ENCODE data around the gene GLCE.
"Not testable (repeated sequence)": the region's sequence is repeated elsewhere in the genome, so short reads cannot be mapped to it uniquely, and the experiment has no call there.

GLCE gene

DNA sequence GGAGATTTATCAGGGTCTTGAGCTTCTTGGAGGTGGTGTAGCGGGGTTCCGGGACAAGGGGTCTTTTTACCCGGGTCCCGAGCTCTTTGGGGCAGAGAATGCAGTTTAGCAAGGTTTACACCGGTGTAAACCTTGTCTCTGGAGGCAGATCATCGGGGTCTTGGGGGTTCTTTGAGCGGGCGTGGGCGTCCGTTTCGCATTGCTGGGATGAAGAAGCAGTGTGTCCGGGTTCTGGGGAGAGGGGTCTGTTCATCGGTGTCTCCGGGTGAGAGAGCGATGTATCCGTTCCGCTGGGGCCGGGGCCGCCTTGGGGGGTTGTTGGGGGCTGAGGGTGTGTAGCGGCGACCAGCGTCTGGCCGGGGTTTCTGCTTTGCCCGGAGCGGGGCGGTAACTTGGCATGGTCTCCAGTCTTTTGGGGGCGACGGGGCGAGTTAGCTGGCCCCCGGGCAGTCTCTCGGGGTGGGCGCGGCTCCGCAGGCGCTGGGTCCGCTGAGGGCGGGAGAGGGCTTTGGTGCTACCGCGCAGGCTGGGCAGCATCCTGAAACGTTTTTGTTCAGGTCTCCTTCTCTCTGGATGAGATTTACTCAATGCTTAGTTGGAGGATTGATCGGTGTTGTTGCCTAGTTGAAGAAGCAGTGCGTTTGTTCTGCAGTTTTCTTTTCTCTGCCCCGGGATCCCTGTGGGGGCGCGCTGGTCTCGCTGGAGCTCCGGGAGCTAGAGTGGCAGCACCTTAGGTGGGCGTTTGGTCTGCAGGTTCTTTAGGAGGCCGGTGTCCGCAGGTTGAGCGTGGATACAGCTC is 843 bp downstream of the GLCE start:
- peak; percentile 45 to 72 for DNase-seq

DNA sequence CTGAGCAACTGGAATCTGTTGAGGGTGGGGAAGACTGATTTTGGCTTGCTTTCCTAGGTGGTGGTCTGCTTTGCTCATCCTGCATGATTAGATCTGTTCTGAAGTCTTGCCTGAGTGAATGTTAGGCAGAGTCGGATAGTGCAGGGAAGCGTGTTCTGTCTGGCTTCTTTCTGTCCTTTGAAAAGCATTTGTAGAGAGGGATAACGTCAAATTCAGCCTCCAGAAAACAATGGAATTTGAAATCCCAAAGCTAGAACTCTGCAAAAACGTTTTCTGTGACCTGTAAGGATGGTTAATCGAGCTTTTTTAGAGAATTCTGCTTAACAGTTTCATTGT is 1.4 kb downstream of the GLCE start:
- DNase-seq, result no peak

DNA sequence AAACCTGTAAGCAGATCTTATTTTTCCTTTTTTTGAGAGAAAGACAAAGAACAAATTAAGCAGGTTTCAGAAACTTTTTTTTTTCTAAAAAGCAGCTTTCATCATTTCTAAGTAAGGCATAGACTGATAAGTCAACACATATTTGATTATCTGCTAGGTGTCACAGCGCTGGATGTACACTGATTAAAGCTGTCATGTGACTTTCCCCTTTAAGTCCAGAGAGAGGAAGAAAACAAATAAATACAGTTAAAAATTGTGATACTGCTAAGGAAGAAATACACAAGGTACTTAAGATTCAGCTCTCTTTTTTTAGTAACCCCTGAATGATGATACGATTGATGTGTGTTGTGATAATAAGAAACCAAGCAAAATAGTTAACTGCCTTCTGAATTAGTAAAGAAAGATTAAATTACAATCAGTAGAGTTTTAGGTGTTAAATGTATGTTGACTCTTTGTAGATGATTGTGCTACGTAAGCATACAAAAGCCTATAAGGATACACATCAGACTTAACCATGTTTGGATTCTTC is 2.8 kb downstream of the GLCE start:
- DNase-seq, result no peak

DNA sequence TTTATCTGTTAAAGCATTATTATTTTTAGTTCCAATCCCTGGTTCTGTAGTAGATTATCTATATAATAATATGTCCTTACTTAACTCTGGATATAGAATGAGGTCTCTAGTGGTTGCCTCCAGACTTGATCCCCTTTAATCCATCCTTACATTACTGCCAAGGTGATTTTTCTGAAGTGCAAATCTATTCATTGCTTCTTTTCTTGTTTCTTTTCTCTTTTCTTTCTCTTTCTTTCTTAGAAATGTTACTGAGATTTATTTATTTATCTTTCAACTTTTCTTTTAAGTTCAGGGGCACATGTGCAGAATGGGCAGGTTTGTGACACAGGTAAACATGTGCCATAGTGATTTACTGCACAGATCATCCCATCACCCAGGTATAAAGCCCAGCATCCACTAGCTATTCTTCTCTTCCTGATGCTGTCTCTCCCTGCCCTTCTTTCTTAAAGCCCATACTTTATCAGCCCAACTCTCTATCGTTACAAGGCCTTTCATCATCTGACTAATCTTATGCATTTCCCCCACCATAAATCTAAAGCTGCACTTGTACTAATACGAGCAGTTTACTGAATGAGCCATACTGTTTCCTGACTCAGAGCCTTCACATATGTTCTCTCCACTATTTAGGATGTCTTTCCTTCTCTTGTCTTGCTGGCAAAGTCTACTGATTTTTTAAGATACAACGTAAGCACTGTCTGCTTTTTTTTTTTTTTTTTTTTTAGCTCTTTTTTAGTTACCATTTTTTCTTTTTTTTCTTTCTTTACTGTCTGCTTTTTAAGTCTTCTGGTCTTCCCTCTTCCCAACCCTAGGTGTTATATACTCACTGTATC is 4.6 kb downstream of the GLCE start:
- DNase-seq, result peak in 1 of 2 experiments; percentile 24

DNA sequence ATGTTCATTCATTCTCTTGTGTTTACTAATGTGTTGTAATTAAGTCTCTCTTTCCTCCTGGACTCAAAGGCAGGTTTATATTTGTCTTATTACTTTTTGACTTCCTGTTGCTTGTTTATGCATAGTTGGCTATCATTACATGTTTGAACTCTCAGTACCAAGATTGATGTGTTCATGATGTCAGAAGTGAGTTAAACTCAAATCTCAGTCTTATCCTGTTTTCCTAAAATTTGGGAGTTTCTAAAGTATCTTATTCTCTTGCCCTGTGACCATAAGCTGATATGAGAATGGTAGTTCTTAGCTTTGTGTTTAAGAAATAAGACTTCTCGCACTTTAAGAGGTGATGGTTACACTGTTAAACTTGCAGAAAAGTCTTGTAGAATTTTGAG is 5.2 kb downstream of the GLCE start:
- no peak for DNase-seq

DNA sequence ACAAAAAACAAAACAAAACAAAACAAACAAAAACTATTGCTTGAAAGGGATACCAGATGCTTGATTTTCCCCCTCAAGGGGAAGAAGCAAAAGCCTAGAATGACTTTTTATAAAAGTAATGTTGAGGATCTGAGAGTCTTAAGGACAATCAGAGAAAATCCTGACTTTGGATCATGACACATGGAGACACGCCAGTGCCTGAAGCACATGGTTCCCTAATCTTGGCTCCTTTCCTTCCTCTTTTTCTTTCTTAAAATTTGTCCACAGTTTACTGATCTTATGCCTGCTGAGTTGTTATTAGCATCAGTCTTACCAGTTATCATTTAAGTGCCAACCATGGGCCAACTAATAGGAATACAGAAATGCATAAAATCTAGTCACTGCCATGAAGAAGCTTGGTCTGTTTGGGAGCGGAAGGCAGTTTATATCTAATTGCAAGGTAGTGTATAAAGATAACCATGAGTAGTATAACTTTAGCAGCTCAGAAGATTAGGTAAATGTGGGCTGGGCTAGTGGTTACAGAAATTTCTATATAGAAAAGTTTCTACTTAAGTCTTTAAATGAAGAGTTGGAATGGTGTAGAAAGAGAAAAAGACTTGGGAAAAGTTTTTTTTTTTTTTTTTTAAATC is 6.9 kb downstream of the GLCE start:
- no peak for DNase-seq

DNA sequence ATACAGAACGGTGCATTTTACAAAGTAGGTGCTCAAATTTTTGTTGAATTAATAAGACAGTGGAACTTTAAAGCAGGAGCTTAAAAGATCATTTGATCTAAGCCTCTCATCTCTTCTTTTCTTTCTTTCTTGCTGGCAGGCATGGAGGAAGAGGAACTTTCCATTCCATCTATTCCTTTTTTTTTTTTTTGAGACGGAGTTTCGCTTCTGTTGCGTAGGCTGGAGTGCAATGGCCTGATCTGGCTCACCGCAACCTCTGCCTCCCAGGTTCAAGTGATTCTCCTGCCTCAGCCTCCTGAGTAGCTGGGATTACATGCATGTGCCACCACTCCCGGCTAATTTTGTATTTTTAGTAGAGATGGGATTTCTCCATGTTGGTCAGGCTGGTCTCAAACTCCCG is 7.9 kb downstream of the GLCE start:
- DNase-seq, result not testable (repeated sequence)

DNA sequence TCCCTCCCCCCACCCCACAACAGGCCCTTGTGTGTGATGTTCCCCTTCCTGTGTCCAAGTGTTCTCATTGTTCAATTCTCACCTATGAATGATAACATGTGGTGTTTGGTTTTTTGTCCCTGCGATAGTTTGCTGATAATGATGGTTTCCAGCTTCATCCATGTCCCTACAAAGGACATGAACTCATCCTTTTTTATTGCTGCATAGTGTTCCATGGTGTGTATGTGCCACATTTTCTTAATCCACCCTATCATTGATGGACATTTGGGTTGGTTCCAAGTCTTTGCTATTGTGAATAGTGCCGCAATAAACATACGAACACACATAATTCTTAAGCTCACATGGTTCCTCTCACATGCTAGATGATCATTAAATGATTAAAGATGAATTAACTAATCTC is 9.1 kb downstream of the GLCE start:
- not testable (repeated sequence) for DNase-seq

DNA sequence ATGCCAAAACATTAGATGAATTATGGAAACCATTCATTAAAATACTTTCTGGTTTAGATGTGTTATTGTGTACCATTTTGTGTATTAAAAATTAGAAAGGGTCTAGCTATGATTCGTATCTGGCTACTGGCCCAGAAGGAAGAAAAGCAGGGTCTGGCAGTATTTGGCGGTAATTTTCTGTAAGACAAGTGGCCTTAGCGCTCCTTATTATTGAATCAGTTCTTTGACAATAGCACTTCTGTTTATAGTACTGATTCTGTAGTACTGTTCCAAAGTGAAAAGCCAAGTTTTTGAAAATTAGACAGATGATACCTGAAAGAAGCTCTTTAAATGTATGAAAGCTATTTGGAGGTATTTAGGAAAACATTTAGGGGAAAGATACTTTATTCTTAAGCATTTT is 10.2 kb downstream of the GLCE start:
- no peak for DNase-seq

DNA sequence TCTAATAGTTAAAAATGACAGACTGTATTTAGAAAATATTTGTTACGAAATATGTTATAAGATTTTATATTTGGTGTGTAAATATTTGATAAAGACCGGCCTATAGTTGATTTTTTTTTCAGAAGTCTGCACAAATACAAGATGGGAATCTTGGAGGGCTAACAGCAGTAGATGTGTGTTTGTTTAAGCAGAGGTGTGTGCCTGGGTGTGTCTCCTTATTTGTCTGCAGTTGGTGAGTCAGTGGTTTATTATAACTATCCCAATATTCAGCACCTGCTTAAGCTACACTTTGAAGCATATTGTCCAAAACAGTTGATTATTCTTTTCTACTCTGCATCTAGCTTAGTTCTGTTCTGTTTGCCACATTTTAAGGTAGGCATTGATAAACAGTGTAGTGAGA is 12.4 kb downstream of the GLCE start:
- DNase-seq, result no peak

DNA sequence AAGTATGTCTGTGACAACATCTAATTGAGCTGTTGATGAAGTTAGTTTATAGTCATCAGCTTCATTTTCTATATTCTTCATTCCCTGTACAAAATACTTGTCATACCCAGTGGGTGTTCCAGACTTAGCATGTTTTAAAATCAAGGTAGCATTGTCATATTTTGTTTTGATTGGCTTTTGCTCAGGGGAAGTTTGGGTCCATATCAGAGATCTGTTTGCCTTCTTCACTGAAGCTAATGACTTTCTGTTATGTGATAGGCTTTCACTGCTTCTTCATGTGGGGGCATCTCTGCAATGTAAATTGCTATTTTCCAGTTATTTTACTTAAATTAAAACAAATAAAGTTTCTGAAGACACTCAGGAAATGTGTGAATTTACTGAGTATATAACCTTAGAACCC is 15.1 kb downstream of the GLCE start:
- no peak for DNase-seq

DNA sequence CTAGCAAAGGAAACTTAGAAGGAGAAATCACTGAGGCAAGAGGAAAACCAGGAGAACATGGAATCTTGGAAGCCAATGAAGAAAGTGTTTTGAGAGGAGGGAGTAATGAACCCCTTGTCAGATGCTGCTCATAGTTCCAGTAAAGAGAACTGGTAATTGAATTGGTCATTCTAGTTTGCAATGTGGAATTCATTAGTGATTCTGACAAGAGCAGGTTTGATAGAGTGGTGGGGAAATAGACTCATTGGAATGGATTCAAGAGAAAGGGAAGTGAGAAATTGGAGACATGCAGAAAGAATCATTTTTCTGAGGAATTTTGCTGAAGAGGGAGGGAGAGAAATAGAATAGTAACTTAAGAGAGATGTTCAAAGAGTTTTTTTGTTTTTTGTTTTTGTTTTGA is 21.0 kb downstream of the GLCE start:
- no peak for DNase-seq

DNA sequence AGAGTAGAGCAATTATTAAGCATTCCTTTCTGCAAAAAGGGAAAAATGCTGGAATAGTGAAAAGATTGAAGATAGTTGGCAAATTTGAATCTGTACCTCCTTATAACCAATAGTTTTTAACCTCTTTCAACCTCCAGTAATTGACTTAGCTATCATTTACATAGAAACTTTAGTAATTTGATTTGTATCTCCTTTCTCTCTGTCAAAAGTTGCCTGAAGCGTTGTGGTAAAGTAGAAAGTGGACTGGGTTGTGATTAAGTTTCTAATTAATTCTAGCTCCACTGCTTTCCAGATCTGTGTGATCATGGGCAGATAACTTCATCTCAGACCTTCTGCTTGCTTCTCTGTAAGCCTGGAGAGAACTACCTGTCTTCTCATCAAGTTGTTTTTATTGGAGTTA is 24.8 kb downstream of the GLCE start:
- no peak for DNase-seq

DNA sequence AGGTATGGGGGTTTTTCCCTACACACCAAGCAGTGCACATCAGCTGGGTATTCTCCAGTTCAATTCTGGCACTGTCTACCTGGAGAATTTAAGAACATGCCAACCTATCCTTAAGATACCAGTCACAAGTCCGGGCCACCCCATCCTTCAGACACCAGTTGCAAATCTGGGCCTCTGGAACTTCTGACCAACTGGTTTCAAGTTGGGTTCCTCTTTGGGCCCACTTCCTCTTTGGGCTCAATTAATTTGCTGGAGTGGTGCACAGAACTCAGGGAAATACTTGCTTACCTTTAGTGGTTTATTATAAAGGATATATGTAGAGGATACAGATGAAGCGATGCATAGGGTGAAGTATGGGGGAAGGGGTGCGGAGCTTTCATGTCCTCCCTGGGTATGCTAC is 25.3 kb downstream of the GLCE start:
- DNase-seq, result no peak

DNA sequence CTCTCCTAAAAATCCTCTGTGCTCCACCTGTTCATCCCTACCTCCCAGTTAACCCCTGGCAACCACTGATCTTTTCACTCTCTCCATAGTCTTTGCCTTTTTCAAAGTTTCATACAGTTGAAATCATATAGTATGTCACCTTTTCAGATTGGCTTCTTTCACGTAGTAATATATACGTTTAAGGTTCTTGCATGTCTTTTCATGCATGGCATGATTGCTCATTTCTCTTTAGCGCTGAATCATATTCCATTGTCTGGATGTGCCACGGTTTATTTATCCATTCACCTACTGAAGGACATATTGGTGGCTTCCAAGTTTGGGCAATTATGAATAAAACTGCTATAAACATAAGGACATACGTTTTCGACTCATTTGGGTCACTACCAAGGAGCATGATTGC is 28.7 kb downstream of the GLCE start:
- DNase-seq, result no peak

DNA sequence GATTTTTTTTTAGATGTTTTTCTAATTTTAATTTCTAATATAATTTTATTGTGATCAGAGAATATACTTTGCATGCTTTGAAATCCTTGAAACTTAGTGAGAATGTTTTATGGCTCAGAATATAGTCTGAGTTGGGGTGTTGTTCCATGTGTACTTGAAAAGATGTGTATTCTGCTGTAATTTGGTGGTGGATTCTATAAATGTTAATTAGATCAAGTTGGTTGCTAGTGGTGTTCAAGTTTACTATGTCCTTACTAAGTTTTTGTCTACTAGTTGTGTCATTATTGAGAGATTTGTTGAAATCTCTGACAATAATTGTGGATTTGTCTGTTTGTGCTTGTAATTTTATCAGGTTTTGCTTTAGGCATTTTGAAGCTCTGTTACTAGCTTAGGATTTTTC is 29.7 kb downstream of the GLCE start:
- no peak for DNase-seq

DNA sequence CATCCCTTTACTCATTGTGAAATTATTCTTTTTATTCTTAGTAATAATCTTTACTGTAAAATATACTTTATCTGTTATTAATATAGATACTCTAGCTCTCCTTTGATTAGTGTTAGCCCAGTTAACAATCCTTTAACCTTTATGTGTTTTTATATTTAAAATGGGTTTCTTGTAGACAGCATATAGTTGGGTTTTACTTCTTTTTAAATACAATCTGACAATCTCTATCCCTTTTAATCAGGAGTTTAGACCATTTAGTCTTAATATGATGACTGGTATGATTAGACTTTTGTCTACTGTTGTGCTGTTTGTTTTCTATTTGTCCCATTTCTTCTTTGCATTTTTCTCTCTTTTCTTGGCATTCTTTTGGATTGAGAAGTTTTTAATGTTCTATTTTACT is 30.1 kb downstream of the GLCE start:
- DNase-seq, result no peak

DNA sequence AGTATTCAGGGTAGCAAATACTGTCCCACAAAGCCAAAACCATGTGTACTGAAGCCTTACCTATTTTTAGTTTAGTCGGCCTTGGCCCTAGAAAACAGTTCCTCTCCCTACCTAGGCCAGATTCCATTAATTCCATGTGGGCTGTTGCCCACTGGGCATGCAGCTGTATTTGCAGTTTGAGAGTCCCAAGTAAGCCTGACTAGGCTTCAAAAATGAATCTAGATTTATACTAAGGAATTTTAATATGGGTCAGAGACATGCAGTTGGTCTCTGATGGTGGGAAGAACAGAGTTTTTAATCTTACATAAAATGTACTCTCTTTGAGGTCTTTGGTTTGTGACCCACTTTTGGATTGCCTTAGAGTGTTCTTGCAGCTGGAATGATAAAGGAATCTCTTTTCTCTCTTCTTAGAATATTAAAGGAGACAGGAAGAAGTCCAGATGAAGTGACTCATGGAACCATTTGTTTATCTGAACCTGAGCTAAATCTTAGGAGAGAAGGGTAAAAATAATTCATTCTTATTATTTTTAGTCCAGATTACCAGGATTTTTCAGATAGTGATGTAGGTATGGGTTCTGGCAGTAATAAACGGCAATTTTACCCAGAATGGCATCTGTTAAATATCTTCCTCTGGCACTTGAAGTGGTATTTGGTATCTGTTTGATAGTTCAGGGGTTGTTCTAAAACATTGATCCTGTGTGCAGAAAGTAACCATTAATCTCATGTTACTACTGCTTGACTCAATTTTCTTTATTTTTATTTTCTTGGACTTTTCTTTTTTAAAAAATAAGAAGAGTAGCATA is 33.8 kb downstream of the GLCE start:
- DNase-seq, result peak in 1 of 2 experiments; percentile 5

DNA sequence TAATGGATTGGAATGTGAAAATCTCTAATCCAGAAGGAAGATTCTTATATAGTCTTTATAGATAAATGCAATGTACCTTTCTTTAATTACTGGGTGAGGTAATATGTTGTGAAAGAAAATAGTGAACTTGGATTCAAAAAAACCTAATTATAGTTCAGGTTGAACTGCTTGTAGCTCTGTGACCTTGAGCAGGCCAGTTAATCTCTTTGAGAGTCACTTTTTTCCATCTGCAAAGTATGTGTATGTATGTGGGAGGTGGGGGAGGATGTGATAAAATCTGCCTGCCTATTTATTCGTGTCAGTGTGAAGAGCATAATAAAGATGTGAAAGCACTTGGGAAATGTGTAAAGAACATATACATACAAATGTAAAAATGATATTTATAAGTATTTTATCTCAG is 34.4 kb downstream of the GLCE start:
- DNase-seq, result peak in 1 of 2 experiments; percentile 50

DNA sequence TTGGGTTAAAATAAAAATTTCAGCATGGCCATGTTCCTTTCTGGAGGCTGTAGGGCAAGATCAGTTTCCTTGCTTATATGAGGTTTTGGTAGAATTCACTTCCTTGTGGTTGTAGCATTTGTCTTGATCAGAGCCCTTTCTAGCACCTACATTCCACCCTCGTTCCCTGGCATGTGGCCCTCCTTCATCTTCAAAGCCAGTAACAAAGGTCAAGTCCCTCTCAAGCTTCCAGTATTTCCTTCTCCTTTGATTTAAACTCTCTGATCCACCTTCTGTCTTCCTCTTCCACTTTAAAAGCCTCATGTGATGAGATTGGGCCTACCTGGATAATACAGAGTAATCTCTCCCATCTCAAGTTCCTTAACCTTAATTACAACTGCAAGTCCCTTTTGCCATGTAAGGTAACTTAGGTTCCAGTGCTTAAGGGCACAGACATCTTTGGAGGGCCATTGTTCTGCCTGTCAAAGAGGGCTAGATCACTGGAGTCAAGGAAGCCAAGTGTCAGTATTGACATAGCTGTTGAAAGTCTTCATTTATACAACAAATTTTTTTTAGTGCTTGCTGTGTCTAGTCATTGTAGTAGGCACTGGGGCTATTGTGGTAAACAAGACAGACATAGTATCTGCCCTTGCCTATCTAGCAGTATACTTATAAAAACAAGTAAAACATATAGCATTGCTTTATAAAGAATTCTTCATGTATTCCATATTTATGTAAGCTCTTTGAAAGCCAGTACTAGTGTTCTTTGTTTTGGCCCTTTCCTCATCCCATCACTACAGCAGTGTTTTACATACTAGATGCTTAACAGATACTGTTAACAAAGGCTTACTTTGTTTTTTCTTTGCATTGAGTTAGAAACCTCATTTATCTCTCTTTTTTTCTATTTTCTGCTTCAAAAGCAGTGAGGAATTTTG is 40.7 kb downstream of the GLCE start:
- no peak for DNase-seq

DNA sequence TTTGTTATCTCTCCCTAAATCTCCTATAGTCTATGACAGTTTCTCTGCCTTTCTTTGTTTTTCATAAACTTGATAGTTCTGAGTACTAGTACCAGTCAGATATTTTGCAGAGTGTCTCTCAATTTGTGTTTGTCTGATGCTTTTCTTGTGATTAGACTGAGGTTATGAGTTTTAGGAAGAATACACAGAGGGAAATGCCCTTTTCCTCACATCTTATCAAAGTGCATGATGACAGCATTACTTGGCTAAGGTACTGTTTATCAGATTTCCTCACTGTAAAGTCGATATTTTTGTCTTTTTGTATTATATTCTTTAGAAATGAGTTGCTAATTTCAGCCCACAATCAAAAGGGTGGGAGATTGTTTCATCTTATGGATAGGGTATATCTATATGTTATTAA is 45.6 kb downstream of the GLCE start:
- no peak for DNase-seq

DNA sequence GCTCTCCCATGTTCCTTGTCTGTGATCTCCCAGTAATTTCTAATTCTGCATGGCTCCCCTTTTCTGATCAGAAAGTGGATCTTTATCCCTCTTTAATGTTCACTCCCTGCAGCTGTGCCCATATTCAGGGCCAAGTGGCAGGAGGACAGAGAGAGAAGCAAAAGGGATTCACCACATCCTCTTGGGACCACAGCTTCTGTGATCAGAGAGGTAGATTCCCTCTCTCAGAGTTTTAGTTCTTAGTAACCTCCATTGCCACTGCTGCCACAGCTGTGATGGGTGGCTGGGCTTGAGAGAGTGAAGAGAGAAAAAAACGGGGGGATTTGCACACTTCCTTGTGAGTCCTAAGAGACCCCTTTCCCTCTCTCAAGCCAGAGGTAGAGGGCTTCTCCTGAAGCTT is 49.2 kb downstream of the GLCE start:
- DNase-seq, result no peak

Measured in NCI-H524 (cell line).